Thyroid gland (tissue), 4 donors: Measurements from ENCODE around the gene NSRP1. TPM values are rescaled to one million over a fixed set of nuclear protein-coding genes. Genes with fewer than 3 reads are reported as not detected.
"Not testable (repeated sequence)": the region's sequence is repeated elsewhere in the genome, so short reads cannot be mapped to it uniquely, and the experiment has no call there.

Experiments used
- DNase-seq, 2 donors: peaks; one replicate each; pipeline ENCODE4 v3.0.0-alpha.2; 2019
- H3K27ac ChIP-seq, 3 donors: fragments of 200-600 bp; sonication (generic); 1 replicate in 2 of 3; 2 replicates in 1 of 3; pipeline ENCODE4 v1.5.1; 2016 to 2019; ENCODE audit warnings: mild to moderate bottlenecking in 1 of 3, moderate library complexity in 1 of 3
- H3K27me3 ChIP-seq: fragments of 200-600 bp; sonication (generic); one replicate; pipeline ENCODE4 v1.5.1; 2019
- H3K36me3 ChIP-seq, 2 donors: fragments of 200-600 bp; sonication (generic); one replicate each; pipeline ENCODE4 v1.5.1; 2016 to 2019
- H3K4me1 ChIP-seq, 2 donors: fragments of 200-600 bp; sonication (generic); one replicate each; pipeline ENCODE4 v1.5.1; 2017 to 2019
- H3K4me3 ChIP-seq, 3 donors: fragments of 200-600 bp; sonication (generic); replicated peaks in 1 of 3; 1 replicate in 2 of 3; 2 replicates in 1 of 3; pipeline ENCODE4 v1.5.1; 2016; ENCODE audit warnings: mild to moderate bottlenecking in 1 of 3
- H3K9me3 ChIP-seq: fragments of 200-600 bp; sonication (generic); one replicate; pipeline ENCODE4 v1.5.1; 2017
- POLR2A ChIP-seq, 2 donors: fragments of 450-650 bp; IDR thresholded peaks; one replicate each; pipeline ENCODE4 v1.6.1; 2017; ENCODE audit warnings: antibody characterized with exemption in 2 of 2, mild to moderate bottlenecking in 2 of 2, moderate library complexity in 1 of 2
- whole genome bisulfite sequencing, 2 donors: methylation state at CpG; one replicate each; pipeline ENCODE4 v1.1.5; 2017; 5-methylcytosine and 5-hydroxymethylcytosine counted together
- intact Hi-C: fragments of 100-400 bp; cut with DNase I; formaldehyde crosslinking; loops from one replicate; pipeline ENCODE4 v1.15.1; 2023
- total RNA-seq, 4 donors: library from RNA; depleted of rRNA; stranded (reverse); fragments of >200 nt; gene quantifications; one replicate each; pipeline ENCODE4 v1.2.3, GENCODE V29; 2016
- TF ChIP-seq, protein P1 (sequence below), 6 experiments: fragments of 200-600 bp in 3 of 6; fragments of 450-650 bp in 3 of 6; sonication (generic) in 3 of 6; IDR thresholded peaks; one replicate each; pipeline ENCODE4 v1.5.1; 2016 to 2019; ENCODE audit warnings: antibody characterized with exemption in 6 of 6, mild to moderate bottlenecking in 2 of 6, inconsistent platforms in 1 of 6, moderate library complexity in 1 of 6

NSRP1 gene
- total RNA-seq, 4 donors from 2014 or later = 21.3 to 33.3 (median 25.5) TPM

DNA sequence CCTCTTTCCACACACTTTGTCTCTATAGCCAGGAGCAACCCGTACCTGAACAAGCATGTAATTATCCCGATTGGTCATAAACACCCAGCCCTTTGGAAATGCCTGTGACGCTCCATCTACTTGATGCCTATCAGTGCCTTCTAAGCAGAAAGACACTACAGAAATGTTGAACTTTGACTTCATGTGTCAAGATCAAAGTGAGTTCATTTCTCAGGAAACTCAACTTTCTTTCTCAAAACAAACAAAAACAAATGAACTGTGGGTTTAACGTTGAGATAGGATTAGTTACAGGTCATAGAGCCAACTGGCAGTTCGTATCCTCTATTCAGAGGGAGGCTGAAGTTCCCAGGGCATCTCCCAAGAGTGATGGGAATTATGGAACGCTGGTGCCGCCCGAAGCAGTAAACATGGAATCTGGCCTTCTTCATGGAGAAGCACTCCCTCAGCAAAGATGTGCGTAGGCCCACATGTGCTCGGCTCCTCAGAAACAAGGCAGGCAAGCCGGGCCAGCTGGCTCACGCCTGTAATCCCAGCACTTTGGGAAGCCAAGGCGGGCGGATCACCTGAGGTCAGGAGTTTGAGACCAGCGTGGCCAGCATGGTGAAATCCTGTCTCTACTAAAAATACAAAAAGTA is 109.4 kb downstream of the NSRP1 start:
- H3K36me3 ChIP-seq = no peaks in the 10 kb centered on the region
- no peak for DNase-seq
- H3K27me3 ChIP-seq = no peaks in the 10 kb centered on the region
- no peaks in the 10 kb centered on the region for H3K4me1 ChIP-seq
- H3K27ac ChIP-seq = no peak overlapping the region
- WGBS, 2 donors = 80 to 81% methylated on average over 15 of the region's 15 CpGs
- intact Hi-C loops = no loop called here
- no peaks in the 10 kb centered on the region for H3K9me3 ChIP-seq
- TF ChIP-seq, protein P1, sequence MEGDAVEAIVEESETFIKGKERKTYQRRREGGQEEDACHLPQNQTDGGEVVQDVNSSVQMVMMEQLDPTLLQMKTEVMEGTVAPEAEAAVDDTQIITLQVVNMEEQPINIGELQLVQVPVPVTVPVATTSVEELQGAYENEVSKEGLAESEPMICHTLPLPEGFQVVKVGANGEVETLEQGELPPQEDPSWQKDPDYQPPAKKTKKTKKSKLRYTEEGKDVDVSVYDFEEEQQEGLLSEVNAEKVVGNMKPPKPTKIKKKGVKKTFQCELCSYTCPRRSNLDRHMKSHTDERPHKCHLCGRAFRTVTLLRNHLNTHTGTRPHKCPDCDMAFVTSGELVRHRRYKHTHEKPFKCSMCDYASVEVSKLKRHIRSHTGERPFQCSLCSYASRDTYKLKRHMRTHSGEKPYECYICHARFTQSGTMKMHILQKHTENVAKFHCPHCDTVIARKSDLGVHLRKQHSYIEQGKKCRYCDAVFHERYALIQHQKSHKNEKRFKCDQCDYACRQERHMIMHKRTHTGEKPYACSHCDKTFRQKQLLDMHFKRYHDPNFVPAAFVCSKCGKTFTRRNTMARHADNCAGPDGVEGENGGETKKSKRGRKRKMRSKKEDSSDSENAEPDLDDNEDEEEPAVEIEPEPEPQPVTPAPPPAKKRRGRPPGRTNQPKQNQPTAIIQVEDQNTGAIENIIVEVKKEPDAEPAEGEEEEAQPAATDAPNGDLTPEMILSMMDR (IDR thresholded peaks at IDR 0.05) = no peak
- no peak for TF ChIP-seq POLR2A (IDR thresholded peaks at IDR 0.05)
- no peak overlapping the region for H3K4me3 ChIP-seq

DNA sequence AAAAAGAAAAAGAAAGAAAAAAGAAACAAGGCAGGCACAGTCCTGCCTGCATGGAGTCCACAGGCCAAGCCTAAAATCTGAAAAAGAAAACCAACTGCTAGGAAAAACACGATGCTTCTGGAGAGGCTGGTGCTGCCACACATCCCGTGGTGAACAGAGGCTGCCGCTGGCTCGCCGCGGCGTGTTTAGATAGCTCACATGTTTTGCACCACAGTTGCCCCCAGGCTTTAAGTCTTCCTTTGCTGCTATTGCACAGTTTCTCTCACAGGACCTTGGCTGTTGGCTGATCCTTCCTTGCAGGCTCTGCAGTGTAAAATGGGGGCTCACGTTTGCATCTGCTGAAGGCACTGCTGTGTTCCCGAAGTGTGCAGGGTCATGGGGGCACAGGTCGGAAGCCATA is 110.3 kb downstream of the NSRP1 start:
- Histone ChIP-seq H3K9me3 (no peaks in the 10 kb centered on the region), H3K27me3 (no peaks in the 10 kb centered on the region), H3K36me3 (no peaks in the 10 kb centered on the region), H3K4me1 (no peaks in the 10 kb centered on the region), H3K27ac (no peak overlapping the region), H3K4me3 (no peak overlapping the region)
- 70 to 73% methylated on average over 10 of the region's 10 CpGs for WGBS, 2 donors
- intact Hi-C loops = no loop called here
- no peak for TF ChIP-seq POLR2A (IDR thresholded peaks at IDR 0.05)
- TF ChIP-seq, protein P1 (IDR thresholded peaks at IDR 0.05) = no peak
- no peak for DNase-seq

DNA sequence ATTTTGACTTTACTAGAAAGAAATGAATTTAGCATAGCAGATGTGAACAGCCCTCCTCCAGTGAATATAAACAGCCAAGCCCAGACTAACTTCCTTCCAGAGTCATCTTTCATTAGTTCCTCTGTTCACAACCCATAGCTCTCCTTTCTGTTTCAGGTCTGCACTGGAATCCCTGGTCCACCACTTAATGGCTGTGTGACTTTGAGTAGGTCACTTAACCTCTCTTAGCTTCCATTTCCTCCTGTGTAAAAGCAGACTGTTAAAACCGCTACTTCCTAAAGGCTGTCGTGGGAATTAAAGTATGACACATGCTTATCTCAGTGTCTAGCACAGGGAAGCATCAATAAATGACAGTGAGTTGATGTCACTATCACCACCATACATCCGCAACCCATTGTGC is 111.4 kb downstream of the NSRP1 start:
- intact Hi-C loops = no loop called here
- WGBS, 2 donors = 84 to 93% methylated on average over 3 of the region's 3 CpGs
- no peaks in the 10 kb centered on the region for H3K9me3 ChIP-seq
- no peak overlapping the region for H3K27ac ChIP-seq
- no peaks in the 10 kb centered on the region for H3K27me3 ChIP-seq
- TF ChIP-seq, protein P1 (IDR thresholded peaks at IDR 0.05) = no peak
- no peak for TF ChIP-seq POLR2A (IDR thresholded peaks at IDR 0.05)
- no peaks in the 10 kb centered on the region for H3K4me1 ChIP-seq
- no peak overlapping the region for H3K4me3 ChIP-seq
- DNase-seq = no peak
- no peaks in the 10 kb centered on the region for H3K36me3 ChIP-seq

DNA sequence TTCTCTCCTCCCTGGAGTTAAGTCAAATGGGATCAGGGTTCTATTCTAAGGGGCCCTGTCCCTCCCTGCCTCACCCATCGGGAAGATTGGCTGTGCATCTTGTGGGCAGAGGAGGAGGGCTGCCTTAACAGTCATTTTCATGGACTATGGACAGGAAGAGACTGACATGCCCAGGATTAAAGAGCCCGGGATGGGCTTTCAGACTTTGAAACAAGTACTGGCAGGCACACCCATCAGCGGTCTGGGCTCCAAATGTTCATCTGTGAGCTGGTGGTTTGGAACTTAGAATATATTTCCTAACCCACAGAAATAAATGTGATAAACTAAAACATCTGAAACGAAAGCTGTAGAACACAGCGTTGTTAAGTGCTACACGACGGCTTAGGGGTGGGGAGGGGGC is 112.4 kb downstream of the NSRP1 start:
- intact Hi-C loops = no loop called here
- no peaks in the 10 kb centered on the region for H3K36me3 ChIP-seq
- H3K27me3 ChIP-seq = no peaks in the 10 kb centered on the region
- WGBS, 2 donors = 83 to 85% methylated on average over 7 of the region's 7 CpGs
- no peaks in the 10 kb centered on the region for H3K9me3 ChIP-seq
- H3K4me1 ChIP-seq = no peaks in the 10 kb centered on the region
- H3K4me3 ChIP-seq = no peak overlapping the region
- no peak for DNase-seq
- no peak for TF ChIP-seq POLR2A (IDR thresholded peaks at IDR 0.05)
- TF ChIP-seq, protein P1 (IDR thresholded peaks at IDR 0.05) = no peak
- H3K27ac ChIP-seq = no peak overlapping the region

DNA sequence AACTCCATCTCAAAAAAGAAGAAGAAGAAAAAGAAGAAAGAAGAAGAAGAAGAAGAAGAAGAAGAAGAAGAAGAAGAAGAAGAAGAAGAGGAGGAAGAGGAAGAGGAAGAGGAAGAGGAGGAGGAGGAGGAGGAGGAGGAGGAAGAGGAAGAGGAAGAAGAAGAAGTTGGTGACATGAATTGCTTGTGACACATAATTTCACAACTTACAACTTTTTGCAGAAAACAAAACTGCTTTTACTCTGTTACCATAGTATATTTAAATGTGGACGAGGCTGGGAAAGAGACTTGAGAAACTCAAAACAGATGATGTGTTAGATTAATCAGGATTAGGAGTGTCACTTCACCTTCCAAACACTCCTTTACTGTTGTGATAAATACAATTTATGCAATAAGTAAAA is 113.4 kb downstream of the NSRP1 start:
- H3K36me3 ChIP-seq, H3K27ac ChIP-seq: not testable (repeated sequence)
- WGBS, 2 donors = 68 to 88% methylated on average over 1 of the region's 1 CpG

More for the DNA sequence above, 113.4 kb downstream of the NSRP1 start:
- H3K4me3 ChIP-seq, H3K27me3 ChIP-seq, intact Hi-C loops, DNase-seq, H3K9me3 ChIP-seq, H3K4me1 ChIP-seq: not testable (repeated sequence)
